ENCODE measurements around the gene ZNF780A. TPM values are rescaled to one million over a fixed set of nuclear protein-coding genes. Genes with fewer than 3 reads are reported as not detected.
"Not testable (repeated sequence)": the region's sequence is repeated elsewhere in the genome, so short reads cannot be mapped to it uniquely, and the experiment has no call there.

Gene ZNF780A
- total RNA-seq: 12.7 TPM
- long read RNA-seq, partial matches to known transcripts: 0 of 1 reads
- long read RNA-seq, other reads (novel, unspliced or antisense): 0 of 1 reads

DNA sequence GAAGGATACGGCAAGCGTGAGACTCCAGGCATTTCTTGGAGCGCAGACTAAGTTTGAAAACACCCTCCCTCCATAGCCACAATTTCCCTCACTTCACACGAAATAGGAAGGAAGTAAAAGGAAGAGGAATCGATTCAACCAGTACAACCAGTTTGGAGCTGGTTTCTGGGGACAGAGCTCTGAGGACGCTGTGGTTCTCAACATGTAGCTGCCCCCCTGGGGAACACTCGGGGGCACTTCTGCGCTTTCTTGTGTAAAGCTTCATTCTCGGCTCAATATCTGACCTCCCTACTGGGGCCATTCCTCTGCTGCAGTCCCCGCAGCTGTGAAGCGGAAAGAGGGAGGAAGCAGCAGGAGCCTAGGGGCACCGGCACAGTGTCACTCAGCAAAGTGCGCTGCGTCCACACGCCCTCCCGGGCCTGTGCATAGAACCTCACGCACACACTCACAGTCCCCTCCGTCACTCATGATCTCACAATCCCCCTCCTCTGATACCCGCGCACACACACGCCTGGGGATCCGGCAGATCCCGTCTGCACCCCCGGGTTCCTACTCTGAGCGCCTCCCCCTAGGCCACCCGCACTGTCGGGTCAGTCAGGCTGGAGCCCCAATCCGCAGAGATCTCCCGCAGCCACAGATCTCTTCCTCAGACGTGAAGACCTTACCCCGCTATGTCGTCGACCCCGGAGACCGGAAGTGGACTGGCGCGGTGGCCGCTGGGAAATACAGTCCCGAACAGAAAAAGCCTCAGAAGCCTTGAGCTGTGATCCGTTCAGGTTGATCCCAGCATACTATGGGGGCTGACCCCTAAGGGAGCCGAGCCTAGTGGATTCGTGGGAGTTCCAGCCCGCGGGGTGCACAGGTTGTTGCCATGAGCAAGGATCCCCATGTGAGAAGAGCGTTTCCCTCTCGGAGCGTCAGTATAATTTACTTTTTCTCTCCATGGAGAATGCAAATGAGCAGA lies at the start of gene ZNF780A:
Gene ZNF780A, minus strand, starts transcription at position 703 of the 964 bp plus-strand sequence. CDS start 6,190 bp downstream, outside the sequence.
- peak; percentile 91 for DNase-seq (ENCODE audit: low spot score)

GRCh38 chr19:40139533-40140287 lies 49.0 kb upstream of the ZNF780A start:
- no peak for DNase-seq (ENCODE audit: low spot score)

GRCh38 chr19:40136818-40137217 lies 46.1 kb upstream of the ZNF780A start:
- no peak for DNase-seq (ENCODE audit: low spot score)

DNA sequence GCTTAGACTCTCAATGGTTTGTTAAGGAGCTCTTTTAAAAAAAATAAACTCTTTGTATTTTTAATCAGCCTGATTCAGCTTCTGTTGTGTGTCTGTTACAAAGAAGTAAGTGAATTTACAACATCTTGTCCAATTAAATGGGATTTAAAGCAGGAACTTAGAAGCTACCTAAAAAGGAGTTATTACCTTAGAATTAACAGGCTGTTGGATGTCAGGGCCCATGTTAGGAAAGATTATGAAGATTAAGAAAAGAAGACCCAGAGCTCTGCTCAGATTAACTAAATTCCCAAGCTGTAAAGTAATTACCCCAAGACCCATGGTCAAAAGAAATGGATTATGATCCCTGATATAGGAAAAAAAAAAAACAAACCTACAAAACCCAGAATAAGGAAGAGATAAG lies 44.1 kb upstream of the ZNF780A start:
- no peak for DNase-seq (ENCODE audit: low spot score)

- DNase-seq (ENCODE audit: low spot score): no peak
Observed at GRCh38 chr19:40133491-40133890, 42.7 kb upstream of the ZNF780A start.

GRCh38 chr19:40130013-40130412 lies 39.3 kb upstream of the ZNF780A start:
- no peak for DNase-seq (ENCODE audit: low spot score)

- no peak for DNase-seq (ENCODE audit: low spot score)
Observed at GRCh38 chr19:40129425-40129824, 38.7 kb upstream of the ZNF780A start.

DNA sequence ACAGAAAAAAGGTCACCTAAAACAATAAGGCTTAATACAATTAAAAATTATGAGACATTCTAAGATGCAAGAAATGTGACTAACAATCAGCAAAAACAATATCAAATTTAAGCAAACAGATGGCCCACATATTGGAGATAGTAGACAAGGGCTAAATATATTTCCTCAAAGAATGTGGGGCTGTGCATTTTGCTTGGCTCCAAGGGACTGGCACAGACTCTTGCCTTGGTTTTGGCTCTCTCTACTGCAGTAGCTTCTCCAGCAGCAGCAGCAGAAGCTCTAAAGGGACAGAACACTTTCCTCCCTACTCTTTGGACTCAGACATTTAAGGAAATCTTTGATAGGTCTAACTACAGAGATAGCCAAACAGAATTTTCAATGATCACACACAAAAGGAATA lies 38.2 kb upstream of the ZNF780A start:
- DNase-seq (ENCODE audit: low spot score): no peak

DNA sequence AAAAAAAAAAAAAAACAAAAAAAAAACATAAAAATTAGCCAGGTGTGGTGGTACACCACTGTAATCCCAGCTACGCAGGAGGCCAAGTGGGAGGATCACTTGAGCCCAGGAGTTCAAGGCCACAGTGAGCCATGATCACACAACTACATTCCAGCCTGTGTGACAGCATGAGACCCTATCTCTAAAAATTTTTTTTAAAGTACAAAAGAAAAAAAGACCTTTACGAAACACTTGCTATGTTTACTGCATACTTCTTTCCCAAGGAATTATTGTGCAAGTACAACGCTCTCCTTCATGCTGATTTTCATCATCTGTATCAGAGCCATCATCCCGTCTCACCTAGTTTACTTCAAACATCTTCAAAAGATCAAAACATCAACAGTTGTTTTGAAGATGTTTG lies 28.6 kb upstream of the ZNF780A start:
- DNase-seq (ENCODE audit: low spot score): no peak

DNA sequence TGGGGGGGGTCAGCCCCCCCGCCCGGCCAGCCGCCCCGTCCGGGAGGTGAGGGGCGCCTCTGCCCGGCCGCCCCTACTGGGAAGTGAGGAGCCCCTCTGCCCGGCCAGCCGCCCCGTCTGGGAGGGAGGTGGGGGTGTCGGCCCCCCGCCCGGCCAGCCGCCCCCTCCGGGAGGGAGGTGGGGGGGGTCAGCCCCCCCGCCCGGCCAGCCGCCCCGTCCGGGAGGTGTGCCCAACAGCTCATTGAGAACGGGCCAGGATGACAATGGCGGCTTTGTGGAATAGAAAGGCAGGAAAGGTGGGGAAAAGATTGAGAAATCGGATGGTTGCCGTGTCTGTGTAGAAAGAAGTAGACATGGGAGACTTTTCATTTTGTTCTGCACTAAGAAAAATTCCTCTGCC lies 27.9 kb upstream of the ZNF780A start:
- DNase-seq (ENCODE audit: low spot score): not testable (repeated sequence)

DNA sequence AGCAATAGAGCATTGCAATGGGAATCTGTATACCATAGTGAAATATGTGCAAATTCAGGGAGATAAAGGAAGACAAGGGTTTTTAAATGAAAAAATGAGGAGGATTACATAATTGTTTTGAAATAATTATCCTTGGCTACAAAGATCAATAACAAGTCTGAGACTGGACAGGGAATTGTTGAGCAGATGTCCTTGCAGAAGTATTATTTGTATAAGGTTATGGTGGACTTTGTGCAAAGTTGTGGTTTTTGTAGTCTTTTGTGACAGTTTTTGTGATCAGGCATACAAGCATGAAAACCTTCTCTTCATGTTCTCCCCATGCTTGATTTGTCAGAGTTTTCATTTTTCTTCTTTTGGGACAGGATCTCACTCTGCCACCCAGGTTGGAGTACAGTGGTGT lies 25.3 kb upstream of the ZNF780A start:
- no peak for DNase-seq (ENCODE audit: low spot score)

- not testable (repeated sequence) for DNase-seq (ENCODE audit: low spot score)
Observed at GRCh38 chr19:40114119-40114518, 23.4 kb upstream of the ZNF780A start.

GRCh38 chr19:40112271-40112670 lies 21.5 kb upstream of the ZNF780A start:
- DNase-seq (ENCODE audit: low spot score): not testable (repeated sequence)

GRCh38 chr19:40110570-40110969 lies 19.8 kb upstream of the ZNF780A start:
- no peak for DNase-seq (ENCODE audit: low spot score)

DNA sequence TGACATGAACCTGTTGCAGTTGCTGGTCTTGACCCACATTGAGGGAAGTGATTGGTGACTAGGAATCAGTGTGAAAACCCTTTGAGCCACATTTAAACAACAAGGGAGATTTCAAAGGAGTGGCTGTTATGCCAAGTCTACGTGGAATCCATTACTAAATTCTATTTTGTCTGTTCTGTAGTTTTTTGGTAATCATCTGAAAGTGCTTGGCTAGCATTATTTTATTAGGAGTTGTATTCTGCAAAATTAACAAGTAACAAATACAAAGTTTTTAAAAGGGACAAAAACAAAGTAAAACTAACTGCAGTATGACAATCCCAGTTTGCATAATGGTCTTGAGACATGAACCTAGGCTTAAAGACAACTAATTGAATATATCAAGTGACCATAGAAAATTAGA lies 14.0 kb upstream of the ZNF780A start:
- no peak for DNase-seq (ENCODE audit: low spot score)

DNA sequence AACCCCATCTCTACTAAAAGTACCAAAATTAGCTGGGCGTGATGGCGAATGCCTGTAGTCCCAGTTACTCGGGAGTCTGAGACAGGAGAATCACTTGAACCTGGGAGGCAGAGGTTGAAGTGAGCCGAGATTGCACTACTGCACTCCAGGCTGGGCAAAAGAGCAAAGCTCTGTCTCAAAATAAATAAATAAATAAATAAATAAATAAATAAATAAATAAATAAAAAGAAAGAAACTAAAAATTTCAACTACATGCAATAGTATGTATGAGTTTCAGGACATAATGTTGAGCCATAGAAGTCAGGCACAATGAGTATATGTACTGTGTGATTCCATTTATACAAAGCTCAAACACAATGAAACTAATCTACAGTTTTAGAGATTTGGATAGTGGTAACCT lies 12.9 kb upstream of the ZNF780A start:
- DNase-seq (ENCODE audit: low spot score): no peak

- no peak for DNase-seq (ENCODE audit: low spot score)
Observed at GRCh38 chr19:40101813-40102212, 11.1 kb upstream of the ZNF780A start.

- DNase-seq (ENCODE audit: low spot score): no peak
Observed at GRCh38 chr19:40093416-40093815, 2.7 kb upstream of the ZNF780A start.

GRCh38 chr19:40091205-40092129 lies 724 bp upstream of the ZNF780A start:
- no peak for DNase-seq (ENCODE audit: low spot score)

DNA sequence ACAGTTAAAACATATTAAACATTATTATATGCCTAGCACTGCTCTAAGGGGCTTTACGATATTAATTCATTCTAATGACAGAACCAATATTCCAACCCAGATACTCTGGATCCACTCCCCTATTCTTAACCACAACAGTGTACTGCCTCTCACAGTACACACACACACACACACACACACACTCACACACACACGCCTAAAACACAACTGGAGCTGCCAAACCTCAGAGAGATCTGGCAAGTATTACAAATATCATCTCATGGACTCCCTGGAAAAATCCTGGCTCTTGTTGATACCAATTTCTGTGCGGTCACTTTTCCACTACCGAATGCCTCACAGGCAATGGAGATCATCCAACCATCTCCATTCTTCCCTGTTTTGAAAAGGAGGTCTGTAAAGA lies 1.3 kb downstream of the ZNF780A start:
- no peak for DNase-seq (ENCODE audit: low spot score)

Data from mesenteric fat pad (tissue), 1 donor.